ENCODE results near the gene SPATA18.
"Not testable (repeated sequence)": the region's sequence is repeated elsewhere in the genome, so short reads cannot be mapped to it uniquely, and the experiment has no call there.

Gene SPATA18

GRCh38 chr4:52110171-52110570 is 59.1 kb downstream of the SPATA18 start:
- no peak for DNase-seq

GRCh38 chr4:52111995-52112394 is 60.9 kb downstream of the SPATA18 start:
- DNase-seq, result no peak

GRCh38 chr4:52112411-52112810 is 61.3 kb downstream of the SPATA18 start:
- DNase-seq, result no peak

GRCh38 chr4:52116641-52117040 is 65.5 kb downstream of the SPATA18 start:
- no peak for DNase-seq

- no peak for DNase-seq
Measured at GRCh38 chr4:52126226-52126625, 75.1 kb downstream of the SPATA18 start.

- no peak for DNase-seq
Measured at GRCh38 chr4:52126966-52127365, 75.9 kb downstream of the SPATA18 start.

- no peak for DNase-seq
Measured at GRCh38 chr4:52135171-52135570, 84.1 kb downstream of the SPATA18 start.

GRCh38 chr4:52137152-52137551 is 86.0 kb downstream of the SPATA18 start:
- DNase-seq, result not testable (repeated sequence)

- DNase-seq, result no peak
Measured at GRCh38 chr4:52142816-52143215, 91.7 kb downstream of the SPATA18 start.

GRCh38 chr4:52143815-52144214 is 92.7 kb downstream of the SPATA18 start:
- no peak for DNase-seq

GRCh38 chr4:52144372-52144771 is 93.3 kb downstream of the SPATA18 start:
- no peak for DNase-seq

Data from CD4-positive, alpha-beta T cell treated with Interleukin-21 for 1 hour (primary cell).